Measurements from ENCODE around the gene PPARA.

Gene PPARA

DNA sequence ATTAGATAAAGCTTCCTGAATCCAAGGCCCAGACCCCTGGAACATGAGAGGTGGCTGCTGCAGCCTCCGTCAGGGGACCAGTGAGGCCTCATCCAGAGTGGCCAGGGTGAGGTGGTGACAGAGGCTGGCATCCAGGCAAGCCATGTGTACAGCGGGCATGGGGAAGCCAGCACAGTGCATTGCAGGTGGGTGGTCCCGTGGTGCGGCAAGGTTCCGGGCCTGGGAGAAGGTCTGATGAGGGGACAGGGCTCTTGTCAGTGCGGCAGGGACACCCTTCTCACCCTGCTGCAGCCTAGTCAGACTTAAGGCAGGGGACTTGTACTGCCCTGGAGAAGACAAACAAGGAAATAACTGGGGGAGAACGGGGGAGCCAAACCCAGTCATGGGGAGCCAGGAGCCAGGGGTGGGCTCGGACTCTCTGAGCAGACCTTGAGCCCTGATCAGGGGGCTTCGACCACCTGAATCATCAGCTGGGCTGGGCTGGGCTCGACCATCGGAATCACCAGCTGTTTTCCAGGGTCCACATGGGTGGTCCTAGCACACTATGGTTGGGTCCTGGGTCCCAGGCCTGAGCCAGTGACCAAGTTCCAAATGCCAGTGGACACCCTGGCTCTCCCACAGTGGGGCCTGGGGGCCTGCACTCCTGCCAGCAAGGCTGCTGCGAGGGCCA is 122.6 kb downstream of the PPARA start:
- peaks cover 30 to 41% of the 10 kb centered on the region in 2 donors for H3K4me1 Mint-ChIP-seq (ENCODE audit: low read depth in 2 of 2)
- no peaks in the 10 kb centered on the region for H3K9me3 Mint-ChIP-seq
- no peaks in the 10 kb centered on the region for H3K27me3 Mint-ChIP-seq
- H3K27ac Mint-ChIP-seq, result no peak overlapping the region
- peaks cover 32% of the 10 kb centered on the region for H3K36me3 Mint-ChIP-seq (ENCODE audit: insufficient read depth)
- ATAC-seq (replicated peaks), result no peak
- no peak overlapping the region for H3K4me3 Mint-ChIP-seq
- no peak for DNase-seq

DNA sequence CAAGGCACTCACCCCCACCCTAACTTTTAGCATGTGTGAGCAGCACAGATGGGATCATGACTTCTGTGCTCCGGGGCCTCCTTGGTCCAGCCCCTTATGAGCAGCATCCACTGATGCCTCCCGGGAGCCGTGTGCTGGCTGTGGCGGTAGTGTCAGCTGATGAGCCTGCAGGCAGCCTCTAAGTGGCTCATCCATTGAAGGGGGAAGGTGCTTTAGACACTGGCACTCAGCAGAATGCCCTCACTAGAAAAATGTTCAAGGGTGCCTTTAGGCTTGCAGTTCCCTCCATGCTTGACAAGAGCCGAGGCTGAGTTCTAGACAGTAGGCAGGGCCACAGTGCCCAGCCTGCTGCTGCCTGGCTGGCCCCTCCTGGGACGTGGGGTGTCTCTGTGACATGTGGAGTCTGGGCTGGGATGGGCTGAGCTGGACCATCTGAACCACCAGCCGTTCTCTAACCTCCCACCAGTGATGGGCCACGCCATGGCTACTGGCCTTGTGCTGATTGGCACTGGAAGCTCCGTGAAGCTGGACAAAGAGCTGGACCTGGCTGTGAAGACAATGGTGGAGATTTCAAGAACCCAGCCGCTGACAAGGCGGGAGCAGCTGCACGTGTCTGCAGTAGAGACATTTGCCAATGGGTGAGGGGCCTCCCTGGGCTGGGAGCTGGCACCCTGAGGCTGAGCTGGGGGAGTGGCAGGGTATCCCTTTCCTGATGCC is 123.3 kb downstream of the PPARA start:
- H3K27ac Mint-ChIP-seq, result peak overlapping the region in 1 of 2 donors; percentile 70
- peaks cover 32% of the 10 kb centered on the region for H3K36me3 Mint-ChIP-seq (ENCODE audit: insufficient read depth)
- H3K27me3 Mint-ChIP-seq, result no peaks in the 10 kb centered on the region
- DNase-seq (no peak), ATAC-seq (replicated peaks) (no peak)
- H3K4me3 Mint-ChIP-seq, result no peak overlapping the region
- no peaks in the 10 kb centered on the region for H3K9me3 Mint-ChIP-seq
- H3K4me1 Mint-ChIP-seq (ENCODE audit: low read depth in 2 of 2), result peaks cover 30 to 43% of the 10 kb centered on the region in 2 donors

DNA sequence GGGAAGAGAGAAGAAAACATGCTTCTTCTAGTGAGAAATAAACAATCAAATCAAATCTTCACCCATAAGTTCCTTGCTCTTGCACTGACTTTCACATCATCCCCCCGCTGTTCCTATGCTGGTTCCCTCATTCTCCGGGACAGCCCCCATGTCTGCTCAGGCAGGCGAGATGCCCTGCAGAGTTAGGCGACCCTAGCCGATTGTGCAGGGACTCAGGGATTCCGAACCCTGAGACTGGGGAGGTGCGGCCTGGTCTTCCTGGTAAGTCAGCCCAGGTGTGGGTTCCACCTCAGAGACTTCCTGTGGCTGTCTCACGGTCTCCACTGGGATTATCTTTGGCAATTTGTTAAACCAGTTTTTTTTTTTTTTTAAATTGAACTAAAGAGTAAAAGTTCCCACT is 124.1 kb downstream of the PPARA start:
- ATAC-seq (replicated peaks), result no peak
- Mint-ChIP-seq H3K4me3 (no peak overlapping the region), H3K27ac (no peak overlapping the region), H3K9me3 (no peaks in the 10 kb centered on the region), H3K27me3 (no peaks in the 10 kb centered on the region), H3K36me3 (ENCODE audit: insufficient read depth) (peaks cover 32% of the 10 kb centered on the region), H3K4me1 (ENCODE audit: low read depth in 2 of 2) (peaks cover 31 to 45% of the 10 kb centered on the region in 2 donors)
- DNase-seq, result no peak

DNA sequence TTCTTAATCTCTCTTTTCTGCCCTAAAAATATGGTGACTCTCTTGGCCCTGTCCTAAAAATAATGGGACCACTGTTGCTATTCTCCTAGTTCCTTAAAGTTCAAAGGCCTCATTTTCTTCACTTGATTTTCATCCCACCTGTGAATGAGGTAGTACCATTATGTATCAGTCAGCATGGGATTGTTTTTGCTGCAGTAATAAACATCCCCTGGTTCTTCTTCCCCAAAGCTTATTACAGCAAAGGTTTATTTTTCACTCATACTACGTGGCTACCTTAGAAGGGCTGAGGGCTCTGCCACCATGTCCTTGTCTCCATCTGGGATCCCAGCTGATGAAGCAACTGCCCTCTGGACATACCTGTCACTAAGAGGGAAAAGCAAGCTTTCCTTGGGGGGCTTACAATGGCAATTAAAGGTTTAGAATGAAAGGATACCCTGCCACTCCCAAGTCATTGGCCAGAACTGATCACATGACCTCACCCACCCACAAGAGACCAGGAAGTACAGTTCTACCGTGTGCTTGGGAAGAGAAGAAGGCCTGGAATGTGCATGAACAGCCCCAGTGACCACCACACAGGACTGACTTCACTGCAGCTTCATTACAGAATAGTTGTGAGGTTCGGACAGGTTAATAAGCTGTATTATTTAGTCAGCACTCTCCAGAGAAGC is 125.3 kb downstream of the PPARA start:
- no peak for ATAC-seq (replicated peaks)
- peaks cover 32% of the 10 kb centered on the region for H3K36me3 Mint-ChIP-seq (ENCODE audit: insufficient read depth)
- peak overlapping the region; percentile 68 to 91 for H3K27ac Mint-ChIP-seq
- H3K27me3 Mint-ChIP-seq, result no peaks in the 10 kb centered on the region
- DNase-seq, result no peak
- no peaks in the 10 kb centered on the region for H3K9me3 Mint-ChIP-seq
- peaks cover 32 to 47% of the 10 kb centered on the region in 2 donors for H3K4me1 Mint-ChIP-seq (ENCODE audit: low read depth in 2 of 2)
- H3K4me3 Mint-ChIP-seq, result peak overlapping the region in 1 of 2 donors; percentile 51

DNA sequence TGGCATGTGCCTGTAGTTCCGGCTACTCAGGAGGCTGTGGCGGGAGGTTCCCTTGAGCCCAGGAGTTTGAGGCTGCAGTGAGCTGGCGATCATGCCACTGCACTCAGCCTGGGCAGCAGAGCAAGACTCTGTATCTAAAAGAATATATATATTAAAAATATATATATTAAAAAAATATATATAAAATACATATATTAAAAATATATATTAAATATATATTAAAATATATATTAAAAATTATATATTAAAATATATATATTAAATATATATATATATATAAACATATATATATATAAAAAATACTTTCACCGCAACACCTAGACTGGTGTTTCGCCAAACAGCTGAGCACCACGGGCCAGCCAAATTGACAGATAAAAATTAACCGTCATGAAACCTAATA is 126.2 kb downstream of the PPARA start:
- Mint-ChIP-seq H3K4me1 (ENCODE audit: low read depth in 2 of 2) (peaks cover 42 to 54% of the 10 kb centered on the region in 2 donors), H3K27me3 (no peaks in the 10 kb centered on the region), H3K36me3 (ENCODE audit: insufficient read depth) (peaks cover 34% of the 10 kb centered on the region), H3K4me3 (peak overlapping the region; percentile 61 to 73), H3K27ac (peak overlapping the region in 1 of 2 donors; percentile 47), H3K9me3 (no peaks in the 10 kb centered on the region)
- ATAC-seq (replicated peaks), result no peak
- DNase-seq, result no peak

DNA sequence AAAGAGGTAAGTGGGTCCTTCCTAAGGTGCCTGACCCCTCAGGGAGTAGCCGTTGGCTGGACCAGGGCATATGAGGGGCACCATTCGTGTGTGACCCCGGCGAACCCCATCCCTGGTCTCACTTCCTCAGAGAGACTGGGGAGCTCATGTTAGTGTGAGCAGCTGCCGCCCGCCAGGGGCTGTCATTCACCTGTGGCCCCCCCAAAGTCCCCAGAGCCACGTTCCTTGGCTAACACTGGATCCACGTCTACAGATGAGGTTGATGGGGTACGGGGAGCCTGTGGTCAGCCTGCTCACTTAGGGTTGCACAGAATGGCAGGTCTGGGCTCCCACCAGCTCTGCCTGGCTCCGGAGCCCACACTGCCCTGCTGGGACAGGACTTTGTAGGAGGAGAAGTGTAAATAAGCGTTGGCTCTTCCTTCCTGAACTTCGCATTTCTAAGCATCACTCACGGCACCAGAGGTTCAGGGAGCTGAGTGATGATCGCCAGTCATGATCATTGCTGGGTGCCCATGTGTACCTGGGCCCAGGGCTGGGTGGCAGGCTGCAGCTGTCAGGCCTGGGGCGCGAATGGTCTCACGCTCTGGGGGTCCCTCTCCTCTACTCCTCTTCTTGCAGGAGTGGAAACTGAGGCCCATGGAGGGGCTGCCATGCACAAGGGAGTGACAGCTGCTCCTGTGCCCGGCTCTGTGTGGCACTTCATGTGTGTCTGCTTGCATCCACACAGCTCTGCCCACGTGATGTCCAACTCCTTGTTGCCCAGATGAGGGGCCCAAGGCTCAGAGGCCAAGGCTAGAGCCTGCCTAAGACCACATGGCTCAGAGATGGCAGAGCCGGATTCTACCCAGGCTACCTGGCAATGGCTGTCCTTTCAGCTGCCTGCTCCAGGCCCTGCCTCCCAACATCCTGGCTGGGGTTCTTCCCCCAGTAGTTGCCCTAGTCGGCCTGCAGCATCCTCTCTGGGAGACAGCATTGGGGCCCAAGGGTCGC is 128.6 kb downstream of the PPARA start:
- Mint-ChIP-seq H3K27ac (peak overlapping the region; percentile 94 to 96), H3K4me3 (peak overlapping the region in 1 of 2 donors; percentile 12), H3K4me1 (ENCODE audit: low read depth in 2 of 2) (peaks cover 49 to 64% of the 10 kb centered on the region in 2 donors), H3K27me3 (no peaks in the 10 kb centered on the region), H3K36me3 (ENCODE audit: insufficient read depth) (peaks cover 28% of the 10 kb centered on the region), H3K9me3 (no peaks in the 10 kb centered on the region)
- DNase-seq (no peak), ATAC-seq (replicated peaks) (no peak)

DNA sequence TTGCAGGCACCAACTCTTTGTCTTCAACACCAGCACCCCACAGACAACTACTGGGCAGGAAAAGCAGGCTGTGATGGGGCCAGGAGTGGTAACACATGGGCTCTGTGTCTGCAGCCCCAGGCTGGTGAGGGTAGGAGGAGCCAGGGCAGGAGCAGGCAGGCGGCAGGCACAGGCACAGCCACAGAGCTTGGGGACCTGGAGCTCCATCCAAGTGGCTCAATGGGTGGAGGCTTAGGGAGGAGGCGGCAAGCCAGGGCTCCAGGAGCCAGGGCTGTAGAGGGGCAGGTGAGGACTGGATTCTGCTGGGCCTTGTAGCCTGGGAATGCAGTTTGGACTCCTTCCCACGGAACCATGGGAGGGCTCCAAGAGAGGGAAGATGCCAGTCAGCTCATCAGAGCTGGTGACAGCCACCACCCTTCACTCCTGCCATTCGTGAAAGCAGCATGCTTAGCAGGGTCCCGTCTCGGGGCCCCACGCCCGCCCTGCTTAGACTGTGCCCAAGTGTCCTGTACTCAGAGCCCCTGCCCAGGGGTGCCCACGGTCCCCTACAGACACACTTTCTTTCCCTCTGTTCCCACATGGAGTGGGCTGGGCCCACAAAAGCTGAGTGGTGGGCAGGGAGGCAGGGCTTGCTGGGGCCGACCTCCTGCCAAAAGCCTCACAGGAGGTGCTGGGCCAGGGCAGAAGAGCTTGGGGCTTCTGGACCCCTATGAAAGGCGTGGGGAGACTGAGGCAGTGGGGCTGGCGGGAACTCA is 129.9 kb downstream of the PPARA start:
- Mint-ChIP-seq H3K36me3 (ENCODE audit: insufficient read depth) (peaks cover 36% of the 10 kb centered on the region), H3K9me3 (no peaks in the 10 kb centered on the region), H3K4me3 (peak overlapping the region; percentile 79 to 82), H3K4me1 (ENCODE audit: low read depth in 2 of 2) (peaks cover 49 to 68% of the 10 kb centered on the region in 2 donors), H3K27me3 (no peaks in the 10 kb centered on the region), H3K27ac (peak overlapping the region; percentile 94 to 96)
- DNase-seq, result no peak
- no peak for ATAC-seq (replicated peaks)

DNA sequence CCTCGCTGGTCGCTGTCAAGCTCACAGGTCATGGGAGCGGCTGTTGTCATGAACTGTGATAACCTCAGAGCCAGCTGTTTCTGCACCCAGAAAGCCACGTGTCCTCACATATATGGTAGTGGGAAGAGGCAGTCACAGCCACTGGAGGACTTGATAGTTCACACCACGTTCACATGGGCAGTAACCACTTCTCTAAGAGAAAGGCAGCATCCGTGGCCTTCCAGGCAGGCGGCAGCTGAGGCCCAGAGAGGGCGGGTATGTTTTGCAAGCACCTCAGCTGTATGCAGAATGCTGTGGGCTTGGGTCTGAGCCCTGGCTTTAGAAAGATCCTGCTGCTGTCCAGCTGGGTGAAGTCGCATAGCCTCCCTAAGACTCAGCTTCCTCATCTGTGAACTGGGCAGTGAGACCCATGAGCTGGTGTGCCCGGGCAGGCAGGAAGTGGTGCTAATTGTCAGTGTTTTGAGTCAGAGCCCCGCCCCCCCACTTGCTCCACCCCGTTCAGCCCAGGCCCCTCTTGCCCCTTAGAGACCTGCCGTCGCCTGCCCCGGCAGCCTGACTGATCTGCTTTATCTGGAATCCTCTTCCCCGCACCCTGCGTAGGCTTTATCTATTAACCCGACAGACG is 130.8 kb downstream of the PPARA start:
- peak; percentile 61 to 65 (median 63) for DNase-seq
- Mint-ChIP-seq H3K4me1 (ENCODE audit: low read depth in 2 of 2) (peaks cover 43 to 59% of the 10 kb centered on the region in 2 donors), H3K36me3 (ENCODE audit: insufficient read depth) (peaks cover 42% of the 10 kb centered on the region), H3K27me3 (no peaks in the 10 kb centered on the region), H3K27ac (peak overlapping the region; percentile 94 to 96), H3K9me3 (no peaks in the 10 kb centered on the region), H3K4me3 (peak overlapping the region; percentile 79 to 82)
- peak; percentile 97 for ATAC-seq (replicated peaks)

DNA sequence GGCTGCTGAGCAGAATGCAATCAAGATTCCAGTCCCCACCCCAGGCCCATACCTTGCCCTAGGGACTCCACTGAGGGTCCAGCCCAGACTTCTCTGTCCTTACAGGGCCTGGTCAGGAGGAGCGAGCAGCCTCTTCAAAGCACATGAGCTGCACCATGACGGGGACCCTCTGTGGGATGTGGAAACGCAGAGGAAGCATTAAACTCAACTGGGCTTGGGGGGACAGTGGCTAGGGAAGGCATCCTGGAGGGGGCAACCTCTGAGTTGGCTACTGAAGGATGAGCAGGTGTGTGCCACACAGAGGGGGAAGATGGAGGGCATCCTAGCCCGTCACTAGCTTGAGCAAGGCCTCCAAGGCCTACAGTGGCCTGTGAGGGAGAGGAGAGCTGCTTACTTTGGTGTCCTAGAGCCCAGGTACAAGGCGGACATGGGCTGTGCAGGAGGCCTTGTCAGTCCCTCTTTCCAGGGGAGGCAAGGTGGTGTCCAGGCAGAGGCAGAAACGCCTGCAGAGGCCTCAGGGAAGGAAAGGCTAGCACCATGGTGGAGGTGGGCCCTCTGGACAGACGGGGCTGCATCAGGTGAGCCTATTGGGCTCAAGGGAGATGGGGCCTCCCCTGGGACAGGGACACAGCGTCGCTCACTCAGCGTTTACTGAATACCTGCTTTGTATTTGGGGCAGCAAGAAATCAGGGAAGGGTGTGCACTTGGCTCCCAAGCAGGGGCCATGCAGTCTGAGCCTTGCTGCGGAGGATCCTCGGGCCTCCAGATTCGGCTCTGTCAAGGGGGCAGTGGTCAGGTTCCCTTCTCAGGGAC is 131.7 kb downstream of the PPARA start:
- no peak for DNase-seq
- peaks cover 39% of the 10 kb centered on the region for H3K36me3 Mint-ChIP-seq (ENCODE audit: insufficient read depth)

DNA sequence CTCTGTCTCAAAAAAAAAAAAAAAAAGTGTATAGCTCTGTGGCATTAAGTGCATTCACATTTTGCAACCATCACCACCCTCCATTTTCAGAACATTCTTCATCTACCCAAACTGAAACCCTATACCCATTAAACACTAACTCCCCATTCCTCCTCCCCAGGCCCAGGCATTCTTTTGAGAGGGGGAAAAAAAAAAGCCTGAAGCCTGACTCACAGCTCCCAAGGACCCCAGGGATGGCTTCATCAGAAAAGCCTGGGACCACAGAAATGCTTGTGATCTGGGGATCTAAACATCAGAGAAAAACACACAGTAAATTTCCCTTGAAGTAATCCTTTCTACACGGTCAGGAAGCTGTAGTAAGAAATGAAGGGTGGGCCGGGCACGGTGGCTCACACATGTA is 135.7 kb downstream of the PPARA start:
- no peak for ATAC-seq (replicated peaks)
- peaks cover 61% of the 10 kb centered on the region for H3K36me3 Mint-ChIP-seq (ENCODE audit: insufficient read depth)
- DNase-seq, result no peak
- H3K27me3 Mint-ChIP-seq, result no peaks in the 10 kb centered on the region
- peak overlapping the region in 1 of 2 donors; percentile 89 for H3K4me3 Mint-ChIP-seq
- peaks cover 49 to 63% of the 10 kb centered on the region in 2 donors for H3K4me1 Mint-ChIP-seq (ENCODE audit: low read depth in 2 of 2)
- H3K9me3 Mint-ChIP-seq, result no peaks in the 10 kb centered on the region
- H3K27ac Mint-ChIP-seq, result peak overlapping the region; percentile 97 to 99

More for the DNA sequence above, 131.7 kb downstream of the PPARA start:
- no peak for ATAC-seq (replicated peaks)
- Mint-ChIP-seq H3K27ac (peak overlapping the region; percentile 94 to 96), H3K9me3 (no peaks in the 10 kb centered on the region), H3K27me3 (no peaks in the 10 kb centered on the region), H3K4me1 (ENCODE audit: low read depth in 2 of 2) (peaks cover 43 to 56% of the 10 kb centered on the region in 2 donors), H3K4me3 (peak overlapping the region; percentile 79 to 82)
